GM03348 (cell line): ENCODE measurements around the gene SNAPC2.
"Not testable (repeated sequence)": the region's sequence is repeated elsewhere in the genome, so short reads cannot be mapped to it uniquely, and the experiment has no call there.

Experiments
- DNase-seq: peaks from one replicate; pipeline ENCODE4 v3.0.0; 2012; ENCODE audit warnings: low spot score

Gene SNAPC2

GRCh38 chr19:7888826-7889217, 31.3 kb upstream of the SNAPC2 start:
- no peak for DNase-seq

DNA sequence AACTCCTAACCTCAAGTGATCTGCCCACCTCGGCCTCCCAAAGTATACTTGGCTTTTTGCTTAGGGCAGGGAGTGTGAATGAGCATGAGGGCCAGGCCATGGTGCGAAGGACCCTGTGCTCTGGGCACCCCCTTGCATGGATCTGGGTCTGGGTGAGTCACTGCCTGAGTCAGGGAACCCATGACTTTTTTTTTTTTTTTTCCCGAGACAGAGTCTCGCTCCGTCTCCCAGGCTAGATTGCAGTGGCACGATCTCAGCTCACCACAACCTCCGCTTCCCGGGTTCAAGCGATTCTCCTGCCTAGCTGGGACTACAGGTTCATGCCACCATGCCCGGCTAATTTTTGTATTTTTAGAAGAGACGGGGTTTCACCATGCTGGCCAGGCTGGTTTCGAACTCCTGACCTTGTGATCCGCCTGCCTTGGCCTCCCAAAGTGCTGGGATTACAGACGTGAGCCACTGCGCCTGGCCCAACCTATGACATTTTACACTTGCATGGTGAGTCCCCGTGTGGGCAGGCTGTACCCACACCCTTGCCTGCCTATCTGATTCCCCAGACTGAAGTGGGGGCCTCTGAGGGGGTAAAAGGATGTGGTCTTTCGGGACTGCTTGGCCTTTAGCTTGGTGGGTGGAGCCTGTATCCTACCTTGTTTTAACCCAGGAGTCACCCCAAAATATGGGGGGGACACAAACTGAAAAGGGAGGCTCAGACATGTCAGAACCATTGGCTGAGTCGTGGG, 26.6 kb upstream of the SNAPC2 start:
- DNase-seq = not testable (repeated sequence)

DNA sequence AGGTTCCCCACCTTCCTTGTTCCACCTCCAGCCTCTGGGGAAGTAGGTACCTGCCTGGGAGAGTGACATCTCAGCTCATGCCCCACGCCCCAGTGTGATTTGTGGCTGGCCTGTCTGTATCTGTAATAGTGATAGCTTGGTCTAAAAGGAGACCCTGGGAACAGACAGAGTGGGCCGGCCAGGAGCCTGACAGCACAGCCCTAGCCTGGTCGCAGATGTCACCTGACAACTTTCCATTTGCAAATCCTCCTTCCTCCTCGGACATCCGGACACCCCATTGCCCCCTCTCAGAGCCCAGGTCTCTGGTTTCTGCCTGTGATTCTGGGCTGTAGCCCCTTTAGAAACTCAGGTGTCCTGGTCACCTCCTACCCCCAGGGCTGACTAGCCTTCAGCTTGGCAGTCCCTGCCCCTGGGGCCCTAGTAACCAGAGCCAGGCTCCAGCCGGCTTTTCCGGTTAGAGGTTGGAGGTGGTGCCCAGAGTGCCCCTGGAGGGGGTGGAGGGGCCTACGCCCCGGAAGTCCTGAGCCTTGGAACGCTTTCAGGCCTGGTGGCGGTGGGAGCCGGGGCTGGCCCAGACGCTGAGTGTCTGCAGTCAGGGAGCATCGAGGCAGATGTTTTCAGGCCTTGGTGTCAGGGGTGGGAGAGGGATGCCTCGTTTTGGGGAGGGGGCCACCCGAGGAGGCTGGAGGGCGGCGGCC, 25.4 kb upstream of the SNAPC2 start:
- no peak for DNase-seq

DNA sequence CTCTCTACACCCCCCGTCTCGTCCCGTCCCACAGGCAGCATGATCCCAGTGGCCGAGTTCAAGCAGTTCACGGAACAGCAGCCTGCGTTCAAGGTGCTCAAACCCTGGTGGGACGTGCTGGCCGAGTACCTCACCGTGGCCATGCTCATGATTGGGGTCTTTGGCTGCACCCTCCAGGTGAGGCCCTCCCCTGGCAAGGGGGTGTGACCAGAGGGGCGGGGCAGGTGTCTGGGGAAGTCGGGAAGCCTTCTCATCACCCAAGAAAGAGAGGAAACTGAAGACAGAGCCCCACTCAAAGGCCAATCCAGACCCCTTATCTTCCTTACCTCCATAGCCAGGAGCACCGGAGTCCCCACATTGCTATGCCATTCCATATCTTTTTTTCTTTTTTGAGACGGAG, 24.6 kb upstream of the SNAPC2 start:
- no peak for DNase-seq

- DNase-seq = no peak
Measured at GRCh38 chr19:7897292-7897691, 22.8 kb upstream of the SNAPC2 start.

GRCh38 chr19:7898967-7899366, 21.2 kb upstream of the SNAPC2 start:
- no peak for DNase-seq

DNA sequence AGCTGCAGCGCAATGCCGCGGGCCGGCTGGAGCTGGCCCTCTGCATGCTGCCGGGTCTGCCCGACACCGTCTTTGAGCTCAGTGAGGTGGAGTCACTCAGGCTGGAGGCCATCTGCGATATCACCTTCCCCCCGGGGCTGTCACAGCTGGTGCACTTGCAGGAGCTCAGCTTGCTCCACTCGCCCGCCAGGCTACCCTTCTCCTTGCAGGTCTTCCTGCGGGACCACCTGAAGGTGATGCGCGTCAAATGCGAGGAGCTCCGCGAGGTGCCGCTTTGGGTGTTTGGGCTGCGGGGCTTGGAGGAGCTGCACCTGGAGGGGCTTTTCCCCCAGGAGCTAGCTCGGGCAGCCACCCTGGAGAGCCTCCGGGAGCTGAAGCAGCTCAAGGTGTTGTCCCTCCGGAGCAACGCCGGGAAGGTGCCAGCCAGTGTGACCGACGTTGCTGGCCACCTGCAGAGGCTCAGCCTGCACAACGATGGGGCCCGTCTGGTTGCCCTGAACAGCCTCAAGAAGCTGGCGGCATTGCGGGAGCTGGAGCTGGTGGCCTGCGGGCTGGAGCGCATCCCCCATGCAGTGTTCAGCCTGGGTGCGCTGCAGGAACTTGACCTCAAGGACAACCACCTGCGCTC, 20.3 kb upstream of the SNAPC2 start:
- DNase-seq = no peak

DNA sequence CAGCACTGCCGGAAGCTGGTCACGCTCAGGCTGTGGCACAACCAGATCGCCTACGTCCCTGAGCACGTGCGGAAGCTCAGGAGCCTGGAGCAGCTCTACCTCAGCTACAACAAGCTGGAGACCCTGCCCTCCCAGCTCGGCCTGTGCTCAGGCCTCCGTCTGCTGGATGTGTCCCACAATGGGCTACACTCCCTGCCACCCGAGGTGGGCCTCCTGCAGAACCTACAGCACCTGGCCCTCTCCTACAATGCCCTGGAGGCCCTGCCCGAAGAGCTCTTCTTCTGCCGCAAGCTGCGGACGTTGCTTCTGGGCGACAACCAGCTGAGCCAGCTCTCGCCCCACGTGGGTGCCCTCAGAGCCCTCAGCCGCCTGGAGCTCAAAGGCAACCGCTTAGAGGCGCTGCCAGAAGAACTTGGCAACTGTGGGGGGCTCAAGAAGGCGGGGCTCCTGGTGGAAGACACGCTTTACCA, 19.7 kb upstream of the SNAPC2 start:
- DNase-seq = no peak

DNA sequence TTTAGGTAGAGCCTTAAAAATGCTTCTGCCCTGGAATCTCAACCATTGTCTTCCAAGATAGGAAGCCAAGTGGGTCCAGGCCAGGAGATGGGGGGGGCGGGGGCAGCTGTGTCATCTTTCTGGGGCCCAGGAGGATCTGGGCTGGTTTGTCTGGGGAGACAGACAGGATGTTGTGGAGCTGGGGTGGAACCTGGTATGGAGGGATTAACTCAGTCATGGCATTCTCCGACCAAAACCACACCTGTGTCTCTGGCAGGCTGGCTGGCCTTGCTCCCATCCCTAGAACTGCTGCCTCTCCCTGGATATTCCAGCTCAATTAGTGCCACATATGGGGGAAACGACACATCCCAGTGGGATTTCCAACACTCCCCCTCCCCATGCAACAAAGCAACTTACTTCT, 19.2 kb upstream of the SNAPC2 start:
- no peak for DNase-seq

- DNase-seq = no peak
Measured at GRCh38 chr19:7901337-7901736, 18.8 kb upstream of the SNAPC2 start.

- no peak for DNase-seq
Measured at GRCh38 chr19:7902796-7903243, 17.3 kb upstream of the SNAPC2 start.

DNA sequence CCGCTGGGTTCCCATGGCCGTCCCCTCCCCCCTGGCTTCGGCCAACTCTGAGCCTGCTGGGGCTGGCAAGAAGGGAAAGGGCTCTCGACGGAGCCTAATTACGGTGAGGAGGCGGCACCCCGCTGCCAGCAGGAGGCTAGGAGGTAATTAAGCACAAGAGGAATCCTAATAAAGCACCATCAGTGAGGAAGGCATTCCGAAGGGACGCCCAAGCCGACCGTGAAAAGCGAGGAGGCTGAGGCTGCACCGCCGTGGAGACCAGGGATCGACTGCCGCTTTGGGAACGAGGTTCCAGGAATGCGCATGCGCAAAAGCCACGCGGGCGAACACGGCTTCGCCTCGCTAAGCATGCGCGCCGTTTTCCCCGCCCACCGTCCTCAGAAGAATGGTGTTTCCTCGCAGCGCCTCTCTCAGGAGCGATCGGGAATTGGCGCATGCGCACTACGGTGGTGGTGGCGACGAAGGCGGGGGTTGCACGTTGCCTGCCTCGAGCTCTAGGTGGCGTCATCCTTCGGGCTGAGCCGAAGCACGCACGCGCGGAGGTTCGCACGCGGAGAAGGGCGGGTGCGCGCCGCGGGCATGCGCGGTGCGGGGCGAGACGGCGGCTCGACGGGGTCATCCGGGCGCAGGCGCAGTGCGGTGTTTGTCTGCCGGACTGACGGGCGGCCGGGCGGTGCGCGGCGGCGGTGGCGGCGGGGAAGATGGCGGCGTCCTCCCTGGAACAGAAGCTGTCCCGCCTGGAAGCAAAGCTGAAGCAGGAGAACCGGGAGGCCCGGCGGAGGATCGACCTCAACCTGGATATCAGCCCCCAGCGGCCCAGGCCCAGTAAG, 16.7 kb upstream of the SNAPC2 start, which contains the start of gene MAP2K7:
Gene MAP2K7 (plus strand): TSS at position 634 of the 830 bp plus-strand sequence. CDS start 68 bp downstream, at position 702.
- peak; percentile 99 for DNase-seq

- peak; percentile 83 for DNase-seq
Measured at GRCh38 chr19:7904074-7905020, 15.8 kb upstream of the SNAPC2 start.

GRCh38 chr19:7905268-7905667, 14.9 kb upstream of the SNAPC2 start:
- DNase-seq = no peak

DNA sequence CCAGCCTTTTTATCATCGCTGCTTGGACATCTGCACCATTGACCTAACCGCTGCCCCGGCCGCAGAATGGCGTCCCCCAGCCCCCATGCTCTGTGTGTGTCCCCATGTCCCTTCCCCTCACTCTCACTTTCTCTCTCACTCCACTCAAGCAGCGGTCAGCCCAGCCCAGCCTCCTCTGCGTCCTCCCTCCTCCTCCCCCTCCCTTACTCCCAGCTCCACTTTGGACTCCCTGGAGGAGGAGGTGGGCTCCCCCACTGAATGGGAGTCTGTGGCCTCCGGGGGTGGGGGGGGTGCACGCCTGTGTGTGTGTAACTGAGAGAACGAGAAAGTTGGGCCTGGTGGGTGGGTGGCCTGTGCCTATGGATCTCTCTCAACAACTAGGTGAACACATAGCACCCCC, 14.3 kb upstream of the SNAPC2 start:
- no peak for DNase-seq

DNA sequence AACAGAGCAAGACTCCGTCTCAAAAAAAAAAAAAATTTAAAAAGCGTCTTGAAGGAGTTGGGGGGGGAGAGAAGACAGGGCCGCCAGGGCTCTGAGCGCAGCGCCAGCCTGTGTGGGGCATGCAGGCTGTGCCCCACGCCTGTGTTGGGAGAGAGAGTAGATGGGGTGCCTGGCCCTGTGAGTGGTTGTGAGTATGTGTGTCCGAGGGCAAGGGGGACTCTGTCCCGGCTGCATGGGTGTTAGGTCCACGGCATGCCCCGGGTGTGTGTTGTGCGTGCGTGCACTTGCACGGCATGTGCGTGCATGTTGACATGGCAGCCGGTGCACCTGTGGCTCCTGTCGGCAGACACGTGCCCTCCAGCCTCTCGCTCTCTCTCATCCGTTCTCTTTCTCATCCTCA, 13.0 kb upstream of the SNAPC2 start:
- DNase-seq = no peak

- no peak for DNase-seq
Measured at GRCh38 chr19:7907544-7907943, 12.6 kb upstream of the SNAPC2 start.

- no peak for DNase-seq
Measured at GRCh38 chr19:7908078-7908699, 11.9 kb upstream of the SNAPC2 start.

GRCh38 chr19:7908742-7909461, 11.2 kb upstream of the SNAPC2 start:
- no peak for DNase-seq
